Measurements from ENCODE around the gene KCNIP1.
A peak's percentile ranks its signal among the peaks of the same experiment; 100 is the strongest.

The KCNIP1 gene

DNA sequence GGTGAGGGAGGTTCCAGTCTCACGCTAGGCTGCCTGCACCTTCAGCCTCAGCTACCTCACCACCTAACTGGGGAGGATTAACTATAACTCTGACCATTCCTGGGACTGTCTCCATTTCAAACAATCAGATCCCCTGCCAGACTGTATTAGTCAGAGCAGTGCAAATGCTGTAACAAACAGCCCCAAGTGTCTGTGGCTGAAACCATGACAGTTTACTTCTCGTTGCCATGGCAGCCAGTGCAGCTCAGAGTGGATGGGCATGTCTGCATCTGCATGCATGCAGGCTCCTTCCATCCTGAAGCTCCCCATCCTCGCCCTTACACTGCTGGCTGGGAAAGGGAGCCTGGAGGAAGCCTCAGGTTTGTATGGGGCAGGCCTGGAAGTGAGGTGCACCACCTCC lies 86.7 kb downstream of the KCNIP1 start:
- DNase-seq (ENCODE audit: low read depth in 2 of 3, low spot score in 1 of 3), result no peak

DNA sequence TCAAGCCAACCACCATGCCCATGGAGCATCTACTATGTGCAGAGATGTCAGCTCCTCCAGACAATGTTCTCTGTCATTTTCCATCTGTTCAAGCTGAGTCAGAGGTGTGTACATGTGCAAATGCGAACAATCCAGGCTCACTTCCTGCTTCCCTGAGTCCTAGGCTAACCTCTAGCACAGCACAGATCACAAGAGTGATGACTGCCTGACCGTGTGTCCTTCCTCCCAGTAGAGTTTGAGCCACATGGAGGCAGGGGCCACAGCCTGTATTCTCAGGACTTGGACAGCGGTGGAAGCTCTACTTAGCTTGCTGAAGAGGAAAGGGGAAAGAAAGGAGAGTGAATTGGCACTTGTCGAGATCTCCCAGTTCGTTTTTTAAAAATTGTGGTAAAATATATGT lies 87.2 kb downstream of the KCNIP1 start:
- no peak for DNase-seq (ENCODE audit: low read depth in 2 of 3, low spot score in 1 of 3)

DNA sequence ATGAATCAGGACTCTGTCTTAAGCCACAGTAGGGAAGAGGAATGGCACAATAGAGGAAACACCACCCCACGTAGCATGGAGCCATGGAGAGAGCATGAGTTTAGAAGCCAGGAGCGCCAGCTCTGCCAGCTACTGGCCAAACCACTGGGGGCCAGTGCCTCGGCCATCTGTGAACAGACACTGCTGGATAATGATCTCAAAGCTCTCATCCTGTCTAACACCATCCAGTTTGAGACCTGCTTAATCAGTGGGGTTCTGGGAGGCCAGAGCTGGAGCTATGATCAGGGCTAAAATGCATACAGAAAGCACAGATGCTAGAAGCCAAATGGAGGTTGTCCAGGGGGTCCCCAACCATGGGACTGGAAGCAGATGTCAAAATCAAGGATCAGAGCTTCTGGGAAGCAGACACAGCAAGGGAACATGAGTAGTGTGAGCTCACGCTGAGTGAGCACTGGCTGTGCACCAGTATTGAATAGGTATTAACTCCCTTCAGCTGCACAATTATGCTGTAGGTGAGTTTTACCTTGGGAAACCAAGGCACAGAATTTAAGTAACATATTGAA lies 92.7 kb downstream of the KCNIP1 start:
- DNase-seq (ENCODE audit: low read depth in 2 of 3, low spot score in 1 of 3), result no peak

DNA sequence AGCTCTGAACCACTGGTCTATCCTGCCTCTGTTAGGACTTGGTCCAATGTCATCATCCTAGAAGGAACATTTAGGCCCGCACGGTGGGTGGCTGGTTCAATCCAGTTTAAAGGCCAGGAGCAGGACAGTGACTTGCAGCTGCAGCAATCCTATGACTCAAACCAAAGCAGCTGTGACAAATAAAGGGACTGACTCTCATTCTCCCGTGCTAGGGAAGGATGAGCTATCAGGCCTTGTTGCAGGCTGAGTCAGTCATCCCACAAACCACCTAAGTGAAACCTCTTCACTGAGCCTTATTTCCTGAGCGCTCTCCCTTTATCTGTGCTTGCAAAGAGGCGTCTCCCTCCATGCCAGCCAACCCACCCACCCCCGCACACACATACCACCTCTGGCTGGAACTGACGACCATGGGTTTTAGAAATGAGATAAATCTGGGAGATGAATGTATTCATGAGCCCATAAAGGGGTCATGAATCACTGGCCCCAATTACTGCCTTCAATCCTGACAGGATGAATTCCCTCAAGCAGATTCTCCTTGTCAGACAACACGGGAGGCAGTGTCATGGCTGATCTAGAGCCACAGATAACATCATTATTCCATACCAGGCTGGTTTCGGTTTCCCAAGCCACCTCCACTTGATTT lies 93.4 kb downstream of the KCNIP1 start:
- peak; percentile 41 to 50 (median 42) for DNase-seq (ENCODE audit: low read depth in 2 of 3, low spot score in 1 of 3)

DNA sequence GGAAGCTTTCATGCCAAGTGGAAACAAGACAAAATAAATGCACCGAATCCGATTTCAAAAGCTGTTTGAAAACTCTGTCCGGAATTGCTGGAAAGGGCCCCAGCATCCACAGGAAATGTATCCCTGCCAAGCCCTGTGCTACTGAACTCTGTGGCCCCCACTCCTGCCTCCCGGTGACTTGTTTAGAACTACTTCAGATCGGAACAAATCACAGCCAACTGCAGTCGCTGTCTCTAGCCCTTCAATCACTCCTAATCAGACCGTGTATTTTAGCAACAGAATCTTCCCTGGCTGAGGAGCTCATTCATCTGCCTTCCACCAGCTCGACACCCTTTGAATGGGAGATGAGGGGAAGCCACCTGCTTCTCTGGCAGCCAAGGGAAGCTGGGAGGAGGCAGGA lies 94.1 kb downstream of the KCNIP1 start:
- DNase-seq (ENCODE audit: low read depth in 2 of 3, low spot score in 1 of 3), result no peak

DNA sequence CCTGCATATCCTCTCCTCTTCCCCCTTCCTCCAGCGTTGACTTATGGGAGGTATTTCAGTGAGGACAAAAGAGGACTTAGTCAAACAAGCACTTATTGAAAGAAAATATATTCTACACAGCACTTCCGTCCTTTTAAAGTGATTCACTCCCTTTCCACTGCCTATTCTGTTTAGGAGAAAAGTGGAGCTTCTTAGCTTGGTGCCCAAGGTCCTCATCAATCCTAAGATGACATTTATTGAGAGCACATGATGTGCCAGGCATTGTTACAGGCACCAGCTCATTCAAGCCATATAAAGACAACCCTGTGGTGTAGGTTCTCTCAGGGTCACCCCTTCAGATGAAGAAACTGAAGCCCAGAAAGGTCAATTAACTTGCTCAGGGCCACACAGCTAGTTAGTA lies 95.9 kb downstream of the KCNIP1 start:
- no peak for DNase-seq (ENCODE audit: low read depth in 2 of 3, low spot score in 1 of 3)

DNA sequence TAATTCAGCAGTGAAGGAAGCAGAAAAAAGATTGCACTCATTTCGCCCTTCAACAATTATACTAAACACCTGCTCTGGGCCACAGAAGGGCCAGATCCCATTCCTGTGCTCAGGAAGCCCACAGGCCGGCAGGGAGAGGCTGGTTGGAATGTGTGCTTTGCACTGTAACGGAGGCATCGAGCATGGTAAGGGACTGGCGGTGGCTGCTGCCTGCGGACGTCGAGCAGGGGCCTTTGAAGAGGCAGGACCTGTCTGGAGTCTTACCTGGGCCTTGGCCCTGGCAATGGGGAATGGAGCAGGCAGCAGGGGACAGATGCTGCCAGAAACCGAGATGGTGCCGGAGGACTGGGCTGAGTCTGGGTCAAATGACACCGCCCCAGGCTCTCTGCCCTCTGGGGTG lies 97.8 kb downstream of the KCNIP1 start:
- DNase-seq (ENCODE audit: low read depth in 2 of 3, low spot score in 1 of 3), result no peak

DNA sequence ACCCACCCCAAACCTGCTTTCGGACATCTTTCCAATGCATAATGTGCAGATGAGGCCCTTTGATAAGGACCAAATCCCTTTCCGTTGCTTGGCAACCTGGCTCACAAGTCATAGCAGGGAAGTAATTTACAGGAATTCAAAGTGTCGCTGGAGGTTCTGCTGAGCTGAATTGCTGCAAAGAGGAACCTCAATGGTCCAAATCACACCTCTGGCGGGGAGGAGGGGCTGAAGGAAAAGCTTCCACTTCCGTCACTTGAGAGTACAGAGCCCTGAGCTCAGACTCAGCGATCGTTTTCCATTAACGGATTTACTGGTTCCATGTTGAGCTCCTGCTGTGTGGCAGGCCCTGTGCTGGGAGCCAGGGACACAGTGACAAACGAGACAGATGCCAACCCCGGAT lies 99.3 kb downstream of the KCNIP1 start:
- DNase-seq (ENCODE audit: low read depth in 2 of 3, low spot score in 1 of 3), result no peak

DNA sequence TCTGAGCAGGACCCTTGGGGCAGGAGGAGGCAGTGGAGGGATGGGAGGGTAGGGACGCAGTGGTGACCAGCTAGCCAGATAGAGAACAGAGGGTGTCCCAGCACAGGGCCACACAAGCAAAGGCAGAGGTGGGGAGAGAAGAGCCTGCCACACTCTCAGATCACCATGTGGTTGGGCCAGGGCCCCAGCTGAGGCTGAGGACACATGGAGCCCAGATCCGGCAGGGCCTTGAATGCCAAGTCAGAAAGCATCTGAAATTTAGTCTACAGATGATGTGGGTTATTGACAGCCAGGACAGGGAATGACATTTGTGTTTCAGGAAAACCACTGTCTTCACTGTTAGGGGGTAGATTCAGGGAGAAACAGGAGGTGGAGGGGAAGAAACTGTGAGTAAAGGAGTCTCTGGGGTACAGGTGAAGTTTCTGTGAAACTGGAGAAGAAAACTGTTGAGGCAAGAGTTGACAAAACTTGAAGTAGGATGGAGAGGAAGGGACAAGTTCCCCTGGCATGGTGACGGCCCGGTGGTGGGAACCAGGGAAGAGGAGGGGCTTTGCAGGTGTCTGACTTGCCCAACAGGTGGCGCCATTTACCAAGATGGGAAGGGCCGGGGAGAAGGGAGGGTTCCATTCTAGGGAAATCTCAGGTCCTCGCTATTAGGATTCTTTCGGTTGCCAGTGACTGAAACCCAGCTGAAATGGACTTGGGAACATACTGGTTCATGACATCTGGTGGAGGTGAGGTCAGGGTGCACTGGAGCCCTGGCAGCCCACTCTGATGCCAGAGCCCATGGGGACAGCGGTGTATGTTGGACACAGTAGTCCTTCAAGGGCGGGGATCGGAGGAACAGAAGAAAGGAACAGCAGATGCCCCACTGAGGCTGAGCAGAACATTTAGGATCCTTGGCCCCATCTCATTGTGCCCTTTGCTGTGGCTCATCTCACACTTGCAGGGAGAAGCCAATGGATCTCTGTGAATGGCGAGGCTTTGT lies 100.1 kb downstream of the KCNIP1 start:
- peak; percentile 41 to 68 (median 52) for DNase-seq (ENCODE audit: low read depth in 2 of 3, low spot score in 1 of 3)

DNA sequence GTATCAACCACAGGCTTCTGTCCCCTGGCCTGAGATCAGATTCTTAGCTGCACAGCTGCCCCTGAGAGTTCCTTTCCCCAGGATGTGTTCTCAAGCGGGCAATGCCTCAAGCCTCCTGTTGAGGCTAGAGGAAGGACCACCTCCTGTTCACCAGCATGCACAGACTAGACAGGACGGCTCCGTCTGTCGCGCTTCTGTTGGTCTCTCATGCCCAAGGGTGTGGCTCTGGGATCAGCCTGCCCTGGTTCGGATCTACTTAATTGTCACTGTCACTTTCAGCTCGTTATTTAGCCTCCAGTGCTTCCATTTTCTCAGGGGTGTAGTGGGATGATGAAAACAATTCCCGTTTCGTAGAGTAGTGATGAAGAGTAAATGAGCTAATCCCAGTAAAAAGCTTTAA lies 103.1 kb downstream of the KCNIP1 start:
- no peak for DNase-seq (ENCODE audit: low read depth in 2 of 3, low spot score in 1 of 3)

DNA sequence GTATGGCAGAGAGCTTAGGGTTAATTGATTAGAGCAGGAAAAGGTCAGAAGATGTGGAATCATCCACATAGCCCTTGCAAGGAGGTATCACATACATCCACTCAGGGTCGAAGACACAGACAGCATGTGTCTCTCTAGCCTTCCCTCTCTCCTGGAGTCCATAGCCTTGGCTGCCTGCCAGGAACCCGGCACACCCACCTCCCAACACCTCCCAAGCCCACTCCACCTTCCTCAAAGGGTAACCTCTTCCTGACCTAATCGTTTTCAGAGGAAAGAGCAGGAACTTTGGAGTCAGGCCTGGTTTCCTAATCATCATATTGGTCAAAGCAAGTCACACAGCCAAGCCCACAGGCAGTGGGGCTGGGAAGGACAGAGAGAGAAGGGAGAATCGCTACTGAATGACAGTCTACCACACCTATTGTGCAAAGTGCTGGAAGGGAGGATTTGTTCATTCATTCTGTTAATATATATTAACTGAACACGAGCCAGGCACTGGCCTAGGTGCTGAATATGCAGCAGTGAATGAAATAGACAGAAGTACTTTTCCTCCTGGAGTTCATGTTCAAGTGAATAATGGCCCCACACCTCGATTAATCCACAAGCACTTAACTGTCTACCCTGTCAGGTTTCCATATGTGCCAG lies 107.8 kb downstream of the KCNIP1 start:
- DNase-seq (ENCODE audit: low read depth in 2 of 3, low spot score in 1 of 3), result no peak

DNA sequence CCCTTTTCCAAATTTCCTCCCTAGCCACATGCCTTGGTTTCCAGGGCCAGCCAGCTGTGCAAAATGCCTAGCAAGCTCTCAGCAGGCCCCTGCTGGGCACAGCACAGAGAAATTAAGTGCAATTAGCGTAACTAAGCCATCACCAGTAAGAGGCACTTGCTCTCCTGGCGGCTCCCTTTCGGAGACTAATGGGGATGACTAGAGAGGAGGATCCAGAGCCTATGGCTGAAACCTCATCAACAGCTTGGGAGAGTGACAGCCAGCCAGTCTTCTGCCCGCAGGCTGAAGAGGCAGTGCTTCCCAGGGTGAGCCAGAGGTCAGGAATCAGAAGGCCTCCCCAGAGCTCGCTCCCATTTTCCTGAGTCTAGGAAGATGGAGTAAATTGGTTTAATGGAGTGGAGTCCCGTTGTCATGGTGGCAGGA lies 108.4 kb downstream of the KCNIP1 start:
- no peak for DNase-seq (ENCODE audit: low read depth in 2 of 3, low spot score in 1 of 3)

DNA sequence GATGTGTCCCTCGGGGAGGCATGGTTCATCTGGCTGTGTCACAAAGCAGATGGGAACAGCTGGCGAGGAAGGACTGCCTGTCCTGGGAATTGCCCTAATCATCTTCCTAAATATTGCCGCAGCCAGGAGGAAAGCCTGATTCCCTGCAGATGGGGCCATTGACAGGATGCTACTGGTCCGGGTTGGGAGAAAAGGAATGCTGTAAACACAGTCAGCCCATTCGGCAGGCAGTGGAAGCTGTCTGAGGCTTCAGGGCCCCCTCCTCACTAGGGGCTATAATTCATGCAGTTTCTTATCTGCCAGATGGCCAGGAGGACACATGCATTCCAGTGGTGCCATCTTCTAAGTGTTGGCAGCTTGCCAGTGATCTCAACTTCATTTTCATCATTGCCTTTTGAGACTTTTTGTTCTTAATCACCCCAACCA lies 110.3 kb downstream of the KCNIP1 start:
- no peak for DNase-seq (ENCODE audit: low read depth in 2 of 3, low spot score in 1 of 3)

DNA sequence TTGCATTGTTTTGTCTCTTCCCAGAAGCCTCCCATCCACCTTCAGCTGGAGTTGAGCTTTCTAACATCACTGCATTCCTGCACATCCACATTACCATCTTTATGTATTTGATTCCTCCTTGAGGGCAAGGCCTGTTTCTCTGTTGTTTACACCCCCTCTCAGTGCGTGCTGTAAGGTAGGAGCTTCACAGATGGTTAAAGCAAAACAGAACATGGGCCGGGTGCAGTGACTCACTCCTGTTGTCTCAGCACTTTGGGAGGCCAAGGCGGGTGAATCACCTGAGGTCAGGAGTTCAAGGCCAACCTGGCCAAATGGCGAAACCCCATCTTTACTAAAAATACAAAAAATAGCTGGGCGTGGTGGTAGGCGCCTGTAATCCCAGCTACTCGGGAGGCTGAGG lies 110.9 kb downstream of the KCNIP1 start:
- no peak for DNase-seq (ENCODE audit: low read depth in 2 of 3, low spot score in 1 of 3)

DNA sequence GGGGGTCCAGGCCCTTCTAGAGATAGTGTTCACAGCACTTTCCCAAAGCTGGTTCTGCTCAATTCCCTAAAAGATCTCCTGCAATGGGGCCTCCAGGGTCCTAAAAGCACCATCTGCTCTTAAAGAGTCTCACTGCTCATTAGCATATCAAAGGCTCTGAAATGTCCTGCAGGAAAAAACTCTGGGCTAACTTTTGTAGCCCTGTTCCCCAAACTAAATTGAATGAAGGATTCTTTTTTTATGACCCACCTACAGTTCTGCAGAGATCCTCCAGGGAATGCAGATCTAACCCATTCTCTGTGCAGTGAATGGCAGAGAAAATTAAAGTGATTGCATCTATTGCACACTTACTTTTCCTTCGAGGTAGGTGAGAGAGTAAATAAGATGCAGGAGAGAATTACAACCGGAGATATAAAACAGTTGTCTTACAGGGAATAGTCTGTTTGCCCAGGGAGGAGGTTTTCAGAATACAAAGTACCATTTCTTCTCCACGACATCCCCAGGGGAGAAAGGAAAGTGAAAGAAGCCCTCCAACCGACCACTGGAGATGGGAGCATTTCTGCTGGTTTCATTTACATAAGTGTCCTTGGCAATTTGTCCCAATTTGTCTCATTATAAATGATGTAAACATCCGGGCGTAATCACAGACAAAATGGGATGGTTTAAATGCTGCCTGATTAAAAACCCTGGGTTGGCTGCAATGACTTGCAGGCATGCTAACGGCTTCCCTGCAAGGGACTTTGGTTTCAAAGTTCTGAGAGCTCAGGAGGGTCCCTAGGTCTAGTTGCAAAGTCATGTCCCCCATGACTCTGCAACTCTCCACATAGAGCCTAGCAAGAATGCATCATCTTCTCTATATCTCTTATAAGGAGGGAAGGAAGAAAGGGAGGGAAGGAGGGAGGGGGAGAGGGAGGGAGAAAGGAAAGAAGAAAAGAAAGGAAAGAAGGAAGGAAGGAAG lies 114.0 kb downstream of the KCNIP1 start:
- DNase-seq (ENCODE audit: low read depth in 2 of 3, low spot score in 1 of 3), result no peak

DNA sequence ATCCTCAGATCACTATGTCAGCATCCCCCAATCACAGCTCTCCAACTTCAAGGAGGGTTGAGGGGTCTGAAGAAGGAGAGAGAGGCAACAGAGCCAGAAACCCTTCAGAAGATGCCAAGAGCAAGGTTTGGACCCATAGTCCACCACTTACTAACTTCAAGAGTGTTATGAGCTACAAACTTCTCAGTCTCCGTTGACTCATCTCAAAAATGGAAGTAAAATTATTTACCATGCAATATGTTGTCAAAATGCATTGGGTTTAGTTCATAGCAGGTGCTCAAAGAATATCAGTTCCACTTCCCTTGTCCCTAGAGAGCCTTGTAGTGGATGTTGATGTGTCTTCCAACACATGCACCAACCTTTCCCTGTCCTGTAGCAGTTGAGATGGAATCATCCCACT lies 116.0 kb downstream of the KCNIP1 start:
- DNase-seq (ENCODE audit: low read depth in 2 of 3, low spot score in 1 of 3), result no peak

DNA sequence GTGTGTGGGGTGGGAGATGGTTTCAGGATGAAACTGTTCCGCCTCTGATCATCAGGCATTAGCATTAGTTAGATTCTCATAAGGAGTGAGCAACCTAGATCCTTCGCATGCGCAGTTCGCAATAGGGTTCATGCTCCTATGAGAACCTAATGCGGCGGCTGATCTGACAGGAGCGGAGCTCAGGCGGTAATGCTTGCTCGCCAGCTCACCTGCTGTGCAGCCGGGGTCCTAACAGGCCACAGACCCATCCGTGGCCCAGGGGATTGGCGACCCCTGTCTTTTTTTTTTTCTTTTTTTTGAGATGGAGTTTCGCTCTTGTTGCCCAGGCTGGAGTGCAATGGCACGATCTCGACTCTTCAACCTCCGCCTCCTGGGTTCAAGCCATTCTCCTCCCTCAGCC lies 119.1 kb downstream of the KCNIP1 start:
- no peak for DNase-seq (ENCODE audit: low read depth in 2 of 3, low spot score in 1 of 3)

DNA sequence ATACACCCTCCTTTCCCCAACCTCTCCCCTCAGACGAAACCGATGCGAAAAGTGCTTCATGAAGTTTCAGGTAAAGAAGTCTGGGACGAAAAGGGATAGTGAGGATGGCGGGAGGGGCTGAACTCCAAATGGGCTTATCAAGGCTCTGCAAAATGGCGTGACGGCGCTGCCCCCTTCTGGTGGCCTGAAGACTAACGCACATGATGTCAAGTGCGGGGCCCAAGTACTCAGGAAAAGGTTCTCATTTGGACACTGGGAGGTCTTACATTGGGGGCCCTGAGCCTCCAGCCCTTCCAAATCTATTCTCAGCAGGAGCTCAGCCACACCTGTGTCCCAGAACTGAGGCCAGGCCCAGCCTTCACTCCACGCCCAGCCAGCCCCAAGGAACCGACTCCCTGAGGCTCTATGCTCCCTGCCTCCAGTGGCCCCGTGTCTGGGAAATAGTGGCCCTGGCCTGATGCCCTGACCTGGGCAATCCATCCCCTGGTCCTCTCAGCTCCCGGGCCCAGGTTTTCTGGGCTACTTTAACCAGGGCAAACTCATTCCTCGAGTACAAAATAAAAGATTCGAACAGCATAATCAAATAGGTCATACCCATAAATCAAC lies 119.9 kb downstream of the KCNIP1 start:
- DNase-seq (ENCODE audit: low read depth in 2 of 3, low spot score in 1 of 3), result peak; percentile 11 to 30 (median 27)

DNA sequence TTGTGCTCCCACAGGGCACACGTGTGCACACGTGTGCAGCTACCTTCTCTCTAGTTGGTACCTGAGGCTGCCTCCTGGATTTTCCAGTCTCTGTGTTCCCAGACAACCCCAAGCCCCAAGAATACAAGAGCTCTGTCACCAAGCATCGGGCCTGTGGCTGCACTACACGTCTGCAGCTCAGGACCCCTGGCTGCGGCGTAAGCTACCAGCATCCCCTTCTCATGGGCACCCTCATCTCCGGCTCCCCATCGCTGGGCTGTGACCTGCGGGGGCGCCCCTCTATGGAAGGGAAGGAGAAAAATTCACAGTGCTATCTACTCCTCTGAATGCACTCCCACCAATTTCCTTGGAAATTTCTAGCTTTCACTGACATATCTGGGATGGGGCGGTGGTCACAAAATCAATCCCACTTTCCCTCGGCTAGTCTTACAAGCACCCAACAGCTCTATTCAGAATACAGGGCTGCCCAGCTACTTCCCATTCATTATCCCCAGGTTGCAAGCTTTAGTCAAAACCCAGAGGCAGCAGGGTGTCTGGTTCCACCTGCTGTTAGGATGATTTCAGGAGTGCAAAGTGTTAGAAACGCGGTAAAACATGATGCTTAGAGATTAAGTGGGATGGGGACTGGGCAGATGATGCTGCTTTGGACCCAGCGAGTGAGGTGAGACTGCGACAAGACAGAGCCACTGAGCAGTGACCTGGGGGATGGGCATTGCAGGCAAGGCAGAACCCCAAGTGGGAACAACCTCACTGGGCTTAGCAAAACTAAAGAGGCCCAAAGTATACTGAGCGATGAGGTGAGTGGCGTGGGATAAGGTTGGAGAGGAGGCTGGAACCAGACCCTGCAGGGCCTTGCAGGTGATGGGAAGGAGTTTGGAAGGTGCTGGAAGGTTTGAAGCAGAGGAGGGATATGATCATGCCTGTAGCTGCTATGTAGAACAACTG lies 121.7 kb downstream of the KCNIP1 start:
- no peak for DNase-seq (ENCODE audit: low read depth in 2 of 3, low spot score in 1 of 3)
